Measurements from ENCODE around the gene B4GALNT3. TPM values are rescaled to one million over a fixed set of nuclear protein-coding genes. Genes with fewer than 3 reads are reported as not detected.

B4GALNT3 gene
- total RNA-seq (2022; extraction: Qiagen RNA extraction; ENCODE audit: low read depth): 0.48 to 1.5 TPM (median 0.97 TPM) in 5 replicates

GRCh38 chr12:459430-460258, at the start of gene B4GALNT3:
B4GALNT3 (plus strand) TSS chr12:459939; CDS start chr12:460377, 438 bp downstream.

Other genes with a start within 250 kb of the B4GALNT3 start
- 0.91 to 2.2 TPM (median 1.0 TPM) in 5 replicates for gene SLC6A12, start 245.8 kb upstream of the B4GALNT3 start, total RNA-seq (2022; extraction: Qiagen RNA extraction; ENCODE audit: low read depth)
- 0.22 to 0.61 TPM (median 0.39 TPM) in 5 replicates for gene SLC6A13, start 197.1 kb upstream of the B4GALNT3 start, total RNA-seq (2022; extraction: Qiagen RNA extraction; ENCODE audit: low read depth)
- 17.4 to 26.5 TPM (median 24.5 TPM) in 5 replicates for gene KDM5A, start 70.6 kb upstream of the B4GALNT3 start, total RNA-seq (2022; extraction: Qiagen RNA extraction; ENCODE audit: low read depth)
- gene CCDC77, start 58.3 kb upstream of the B4GALNT3 start, total RNA-seq (2022; extraction: Qiagen RNA extraction; ENCODE audit: low read depth): 10.8 to 17.8 TPM (median 15.2 TPM) in 5 replicates
- 0.39 to 0.78 TPM (median 0.44 TPM) in 5 replicates for gene NINJ2, start 203.5 kb downstream of the B4GALNT3 start, total RNA-seq (2022; extraction: Qiagen RNA extraction; ENCODE audit: low read depth)

Measured in A549 treated with DMSO at 1 μM for 4 hours (cell line).